GM23338 (cell line): Measurements from ENCODE around the gene MYO1C. TPM values are rescaled to one million over a fixed set of nuclear protein-coding genes. Genes with fewer than 3 reads are reported as not detected.

Experiments
- ATAC-seq: fragments of 200-7000 bp; cut with Tn5 transposase; 3 replicates; pipeline ENCODE4 v1.9.1; 2020
- DNase-seq: peaks from one replicate; pipeline ENCODE4 v3.0.0-alpha.2; 2015; ENCODE audit warnings: low spot score
- H2AFZ ChIP-seq: fragments of 200-600 bp; sonication (generic); 2 replicates; pipeline ENCODE4 v1.8.0; 2016; ENCODE audit warnings: antibody characterized with exemption, mild to moderate bottlenecking, moderate library complexity
- H3F3A ChIP-seq: fragments of 200-600 bp; sonication (generic); replicated peaks from 2 replicates; pipeline ENCODE4 v1.8.0; 2017; ENCODE audit warnings: antibody characterized with exemption, mixed run types, low read depth
- H3K27ac ChIP-seq: fragments of 200-600 bp; sonication (generic); 2 replicates; pipeline ENCODE4 v1.6.1; 2016; ENCODE audit warnings: low read depth
- H3K27me3 ChIP-seq: fragments of 200-600 bp; sonication (generic); 2 replicates; pipeline ENCODE4 v1.8.0; 2016; ENCODE audit warnings: mild to moderate bottlenecking, mixed run types, moderate library complexity; ENCODE audit not compliant: insufficient read depth
- H3K36me3 ChIP-seq: fragments of 200-600 bp; sonication (generic); 2 replicates; pipeline ENCODE4 v1.8.0; 2016; ENCODE audit warnings: mild to moderate bottlenecking; ENCODE audit not compliant: insufficient read depth
- H3K4me1 ChIP-seq: fragments of 200-600 bp; sonication (generic); 2 replicates; pipeline ENCODE4 v1.8.0; 2016; ENCODE audit warnings: mild to moderate bottlenecking, moderate library complexity; ENCODE audit not compliant: insufficient read depth
- H3K4me2 ChIP-seq: fragments of 200-600 bp; sonication (generic); 2 replicates; pipeline ENCODE4 v1.7.1; 2017; ENCODE audit warnings: mixed run types
- H3K4me3 ChIP-seq: fragments of 200-600 bp; sonication (generic); 2 replicates; pipeline ENCODE4 v1.6.1; 2016; ENCODE audit warnings: mixed run types
- H3K79me2 ChIP-seq: fragments of 200-600 bp; sonication (generic); replicated peaks from 2 replicates; pipeline ENCODE4 v1.8.0; 2017; ENCODE audit warnings: mild to moderate bottlenecking; ENCODE audit not compliant: insufficient read depth
- H3K9me2 ChIP-seq: fragments of 200-600 bp; sonication (generic); 2 replicates; pipeline ENCODE4 v1.8.0; 2017; ENCODE audit not compliant: insufficient read depth
- H4K20me1 ChIP-seq: fragments of 200-600 bp; sonication (generic); replicated peaks from 2 replicates; pipeline ENCODE4 v1.8.0; 2017; ENCODE audit warnings: mild to moderate bottlenecking; ENCODE audit not compliant: insufficient read depth
- H3K27ac Mint-ChIP-seq: 2 replicates; pipeline ENCODE4 v1.8.0; 2020; ENCODE audit warnings: inconsistent platforms, mild to moderate bottlenecking, moderate library complexity, mixed read lengths
- H3K27me3 Mint-ChIP-seq: 3 replicates; pipeline ENCODE4 v1.8.0; 2022; ENCODE audit warnings: low read depth, mild to moderate bottlenecking, moderate library complexity, mixed read lengths, inconsistent platforms; ENCODE audit not compliant: insufficient read depth, poor library complexity
- H3K36me3 Mint-ChIP-seq: 3 replicates; pipeline ENCODE4 v1.8.0; 2021; ENCODE audit warnings: low read depth, mild to moderate bottlenecking, inconsistent platforms, moderate library complexity, mixed read lengths
- H3K4me1 Mint-ChIP-seq: 3 replicates; pipeline ENCODE4 v1.8.0; 2020; ENCODE audit warnings: mild to moderate bottlenecking, inconsistent platforms, mixed read lengths
- H3K4me3 Mint-ChIP-seq: 3 replicates; pipeline ENCODE4 v1.8.0; 2021; ENCODE audit warnings: moderate library complexity, mild to moderate bottlenecking, inconsistent platforms, mixed read lengths
- H3K9me3 Mint-ChIP-seq: 3 replicates; pipeline ENCODE4 v1.8.0; 2020; ENCODE audit warnings: moderate library complexity, mild to moderate bottlenecking, inconsistent platforms, mixed read lengths
- CREB1 ChIP-seq: fragments of 250-450 bp; sonication (Bioruptor Pico); IDR thresholded peaks from 2 replicates; pipeline ENCODE4 v1.5.0; 2020; ENCODE audit warnings: low read depth, mild to moderate bottlenecking, moderate library complexity
- EZH2 ChIP-seq: fragments of 200-600 bp; sonication (generic); IDR thresholded peaks from one replicate; pipeline ENCODE4 v1.8.0; 2017; ENCODE audit warnings: antibody characterized with exemption, mild to moderate bottlenecking, low read depth; ENCODE audit not compliant: unreplicated experiment
- EZH2phosphoT487 ChIP-seq: fragments of 200-600 bp; sonication (generic); IDR thresholded peaks from one replicate; pipeline ENCODE4 v1.8.1; 2018; ENCODE audit warnings: antibody characterized with exemption; ENCODE audit not compliant: unreplicated experiment
- JUNB ChIP-seq: IDR thresholded peaks from one replicate; pipeline ENCODE4 v1.6.1; 2016; ENCODE audit warnings: antibody characterized with exemption; ENCODE audit not compliant: unreplicated experiment
- NANOG ChIP-seq: IDR thresholded peaks from 2 replicates; pipeline ENCODE4 v1.6.1; 2016; ENCODE audit warnings: antibody characterized with exemption, borderline replicate concordance
- POLR2AphosphoS5 ChIP-seq: IDR thresholded peaks from 2 replicates; pipeline ENCODE4 v1.6.1; 2016; ENCODE audit warnings: antibody characterized with exemption, low read depth
- STAT1 ChIP-seq: IDR thresholded peaks from one replicate; pipeline ENCODE4 v1.6.1; 2016; ENCODE audit warnings: antibody characterized with exemption; ENCODE audit not compliant: unreplicated experiment
- ZNF114 ChIP-seq: fragments of 250-450 bp; sonication (Bioruptor Pico); IDR thresholded peaks from 2 replicates; pipeline ENCODE4 v1.5.0; 2020; ENCODE audit warnings: mild to moderate bottlenecking, moderate library complexity
- ZNF331 ChIP-seq: fragments of 250-450 bp; sonication (Bioruptor Pico); IDR thresholded peaks from 2 replicates; pipeline ENCODE4 v1.5.0; 2020; ENCODE audit warnings: low read depth, mild to moderate bottlenecking, moderate library complexity
- polyA plus RNA-seq: library from polyadenylated mRNA; unstranded; fragments of >200 nt; fragmentation: Nextera tagmentation; extraction: Ambion mirVana; gene quantifications from 2 replicates; pipeline ENCODE4 v1.2.1, GENCODE V29; 2016
- total RNA-seq: library from RNA; depleted of rRNA; stranded (reverse); fragments of >200 nt; shearing (Covaris generic); gene quantifications from 2 replicates; pipeline ENCODE4 v1.2.3, GENCODE V29; 2014
- TF ChIP-seq, protein P1 (sequence below): IDR thresholded peaks from 2 replicates; pipeline ENCODE4 v1.6.1; 2016; ENCODE audit warnings: antibody characterized with exemption
- TF ChIP-seq, protein P2 (sequence below): IDR thresholded peaks from one replicate; pipeline ENCODE4 v1.6.1; 2018; ENCODE audit warnings: antibody characterized with exemption; ENCODE audit not compliant: unreplicated experiment
- TF ChIP-seq, protein P3 (sequence below), 2 experiments: fragments of 200-600 bp in 1 of 2; sonication (generic) in 1 of 2; conservative IDR thresholded peaks; 2 replicates each; pipeline versions ENCODE4 v1.5.1 to v1.6.1; 2016 to 2017; ENCODE audit warnings: antibody characterized with exemption in 2 of 2, low read depth in 2 of 2, mild to moderate bottlenecking in 2 of 2, moderate library complexity in 1 of 2
- TF ChIP-seq, protein P4 (sequence below): fragments of 250-450 bp; sonication (Bioruptor Pico); IDR thresholded peaks from 2 replicates; pipeline ENCODE4 v1.5.0; 2020; ENCODE audit warnings: mild to moderate bottlenecking, moderate library complexity

The MYO1C gene
- total and polyA plus RNA-seq, 2 experiments from 2014 or later, result 13.9 to 35.2 TPM

DNA sequence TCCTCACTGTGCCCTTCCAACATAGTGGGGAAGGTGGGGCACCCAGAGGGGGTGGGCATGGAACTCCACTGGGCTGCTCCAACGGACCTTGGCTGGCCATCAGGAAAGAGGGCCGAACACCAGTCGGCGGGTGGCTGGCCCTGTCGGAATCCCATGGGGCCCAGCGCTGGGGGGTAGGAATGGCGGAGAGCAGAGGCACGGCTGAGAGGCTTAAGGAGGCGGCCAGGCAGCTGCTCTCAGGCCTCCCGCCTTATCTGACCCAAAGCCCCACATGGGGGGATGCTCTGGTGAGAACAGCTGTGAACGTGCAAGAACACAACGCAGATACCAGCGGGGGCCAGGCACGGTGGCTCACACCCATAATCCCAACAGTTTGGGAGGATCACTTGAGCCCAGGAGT lies 4.4 kb upstream of the MYO1C start:
- no peak overlapping the region for H3K4me3 Mint-ChIP-seq
- no peaks in the 10 kb centered on the region; the same call in 2 of the 3 replicates for H3K9me3 Mint-ChIP-seq
- no peaks in the 10 kb centered on the region for H3K36me3 ChIP-seq
- no peaks in the 10 kb centered on the region for H3K36me3 Mint-ChIP-seq
- no peak for TF ChIP-seq ZNF331 (CRISPR knock-in tag)
- TF ChIP-seq, protein P1, sequence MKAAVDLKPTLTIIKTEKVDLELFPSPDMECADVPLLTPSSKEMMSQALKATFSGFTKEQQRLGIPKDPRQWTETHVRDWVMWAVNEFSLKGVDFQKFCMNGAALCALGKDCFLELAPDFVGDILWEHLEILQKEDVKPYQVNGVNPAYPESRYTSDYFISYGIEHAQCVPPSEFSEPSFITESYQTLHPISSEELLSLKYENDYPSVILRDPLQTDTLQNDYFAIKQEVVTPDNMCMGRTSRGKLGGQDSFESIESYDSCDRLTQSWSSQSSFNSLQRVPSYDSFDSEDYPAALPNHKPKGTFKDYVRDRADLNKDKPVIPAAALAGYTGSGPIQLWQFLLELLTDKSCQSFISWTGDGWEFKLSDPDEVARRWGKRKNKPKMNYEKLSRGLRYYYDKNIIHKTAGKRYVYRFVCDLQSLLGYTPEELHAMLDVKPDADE, result no peak
- TF ChIP-seq EZH2phosphoT487, result no peak
- TF ChIP-seq POLR2AphosphoS5, result no peak
- TF ChIP-seq, protein P2, sequence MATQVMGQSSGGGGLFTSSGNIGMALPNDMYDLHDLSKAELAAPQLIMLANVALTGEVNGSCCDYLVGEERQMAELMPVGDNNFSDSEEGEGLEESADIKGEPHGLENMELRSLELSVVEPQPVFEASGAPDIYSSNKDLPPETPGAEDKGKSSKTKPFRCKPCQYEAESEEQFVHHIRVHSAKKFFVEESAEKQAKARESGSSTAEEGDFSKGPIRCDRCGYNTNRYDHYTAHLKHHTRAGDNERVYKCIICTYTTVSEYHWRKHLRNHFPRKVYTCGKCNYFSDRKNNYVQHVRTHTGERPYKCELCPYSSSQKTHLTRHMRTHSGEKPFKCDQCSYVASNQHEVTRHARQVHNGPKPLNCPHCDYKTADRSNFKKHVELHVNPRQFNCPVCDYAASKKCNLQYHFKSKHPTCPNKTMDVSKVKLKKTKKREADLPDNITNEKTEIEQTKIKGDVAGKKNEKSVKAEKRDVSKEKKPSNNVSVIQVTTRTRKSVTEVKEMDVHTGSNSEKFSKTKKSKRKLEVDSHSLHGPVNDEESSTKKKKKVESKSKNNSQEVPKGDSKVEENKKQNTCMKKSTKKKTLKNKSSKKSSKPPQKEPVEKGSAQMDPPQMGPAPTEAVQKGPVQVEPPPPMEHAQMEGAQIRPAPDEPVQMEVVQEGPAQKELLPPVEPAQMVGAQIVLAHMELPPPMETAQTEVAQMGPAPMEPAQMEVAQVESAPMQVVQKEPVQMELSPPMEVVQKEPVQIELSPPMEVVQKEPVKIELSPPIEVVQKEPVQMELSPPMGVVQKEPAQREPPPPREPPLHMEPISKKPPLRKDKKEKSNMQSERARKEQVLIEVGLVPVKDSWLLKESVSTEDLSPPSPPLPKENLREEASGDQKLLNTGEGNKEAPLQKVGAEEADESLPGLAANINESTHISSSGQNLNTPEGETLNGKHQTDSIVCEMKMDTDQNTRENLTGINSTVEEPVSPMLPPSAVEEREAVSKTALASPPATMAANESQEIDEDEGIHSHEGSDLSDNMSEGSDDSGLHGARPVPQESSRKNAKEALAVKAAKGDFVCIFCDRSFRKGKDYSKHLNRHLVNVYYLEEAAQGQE, result no peak
- TF ChIP-seq, protein P3, sequence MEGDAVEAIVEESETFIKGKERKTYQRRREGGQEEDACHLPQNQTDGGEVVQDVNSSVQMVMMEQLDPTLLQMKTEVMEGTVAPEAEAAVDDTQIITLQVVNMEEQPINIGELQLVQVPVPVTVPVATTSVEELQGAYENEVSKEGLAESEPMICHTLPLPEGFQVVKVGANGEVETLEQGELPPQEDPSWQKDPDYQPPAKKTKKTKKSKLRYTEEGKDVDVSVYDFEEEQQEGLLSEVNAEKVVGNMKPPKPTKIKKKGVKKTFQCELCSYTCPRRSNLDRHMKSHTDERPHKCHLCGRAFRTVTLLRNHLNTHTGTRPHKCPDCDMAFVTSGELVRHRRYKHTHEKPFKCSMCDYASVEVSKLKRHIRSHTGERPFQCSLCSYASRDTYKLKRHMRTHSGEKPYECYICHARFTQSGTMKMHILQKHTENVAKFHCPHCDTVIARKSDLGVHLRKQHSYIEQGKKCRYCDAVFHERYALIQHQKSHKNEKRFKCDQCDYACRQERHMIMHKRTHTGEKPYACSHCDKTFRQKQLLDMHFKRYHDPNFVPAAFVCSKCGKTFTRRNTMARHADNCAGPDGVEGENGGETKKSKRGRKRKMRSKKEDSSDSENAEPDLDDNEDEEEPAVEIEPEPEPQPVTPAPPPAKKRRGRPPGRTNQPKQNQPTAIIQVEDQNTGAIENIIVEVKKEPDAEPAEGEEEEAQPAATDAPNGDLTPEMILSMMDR (conservative IDR thresholded peaks at IDR 0.05; ENCODE audit: low read depth in 2 of 2), result no peak
- TF ChIP-seq CREB1 (CRISPR knock-in tag), result no peak
- no peak for TF ChIP-seq NANOG
- no peak for TF ChIP-seq JUNB
- no peak for TF ChIP-seq STAT1
- TF ChIP-seq EZH2, result no peak
- TF ChIP-seq ZNF114 (CRISPR knock-in tag), result no peak
- TF ChIP-seq, protein P4, sequence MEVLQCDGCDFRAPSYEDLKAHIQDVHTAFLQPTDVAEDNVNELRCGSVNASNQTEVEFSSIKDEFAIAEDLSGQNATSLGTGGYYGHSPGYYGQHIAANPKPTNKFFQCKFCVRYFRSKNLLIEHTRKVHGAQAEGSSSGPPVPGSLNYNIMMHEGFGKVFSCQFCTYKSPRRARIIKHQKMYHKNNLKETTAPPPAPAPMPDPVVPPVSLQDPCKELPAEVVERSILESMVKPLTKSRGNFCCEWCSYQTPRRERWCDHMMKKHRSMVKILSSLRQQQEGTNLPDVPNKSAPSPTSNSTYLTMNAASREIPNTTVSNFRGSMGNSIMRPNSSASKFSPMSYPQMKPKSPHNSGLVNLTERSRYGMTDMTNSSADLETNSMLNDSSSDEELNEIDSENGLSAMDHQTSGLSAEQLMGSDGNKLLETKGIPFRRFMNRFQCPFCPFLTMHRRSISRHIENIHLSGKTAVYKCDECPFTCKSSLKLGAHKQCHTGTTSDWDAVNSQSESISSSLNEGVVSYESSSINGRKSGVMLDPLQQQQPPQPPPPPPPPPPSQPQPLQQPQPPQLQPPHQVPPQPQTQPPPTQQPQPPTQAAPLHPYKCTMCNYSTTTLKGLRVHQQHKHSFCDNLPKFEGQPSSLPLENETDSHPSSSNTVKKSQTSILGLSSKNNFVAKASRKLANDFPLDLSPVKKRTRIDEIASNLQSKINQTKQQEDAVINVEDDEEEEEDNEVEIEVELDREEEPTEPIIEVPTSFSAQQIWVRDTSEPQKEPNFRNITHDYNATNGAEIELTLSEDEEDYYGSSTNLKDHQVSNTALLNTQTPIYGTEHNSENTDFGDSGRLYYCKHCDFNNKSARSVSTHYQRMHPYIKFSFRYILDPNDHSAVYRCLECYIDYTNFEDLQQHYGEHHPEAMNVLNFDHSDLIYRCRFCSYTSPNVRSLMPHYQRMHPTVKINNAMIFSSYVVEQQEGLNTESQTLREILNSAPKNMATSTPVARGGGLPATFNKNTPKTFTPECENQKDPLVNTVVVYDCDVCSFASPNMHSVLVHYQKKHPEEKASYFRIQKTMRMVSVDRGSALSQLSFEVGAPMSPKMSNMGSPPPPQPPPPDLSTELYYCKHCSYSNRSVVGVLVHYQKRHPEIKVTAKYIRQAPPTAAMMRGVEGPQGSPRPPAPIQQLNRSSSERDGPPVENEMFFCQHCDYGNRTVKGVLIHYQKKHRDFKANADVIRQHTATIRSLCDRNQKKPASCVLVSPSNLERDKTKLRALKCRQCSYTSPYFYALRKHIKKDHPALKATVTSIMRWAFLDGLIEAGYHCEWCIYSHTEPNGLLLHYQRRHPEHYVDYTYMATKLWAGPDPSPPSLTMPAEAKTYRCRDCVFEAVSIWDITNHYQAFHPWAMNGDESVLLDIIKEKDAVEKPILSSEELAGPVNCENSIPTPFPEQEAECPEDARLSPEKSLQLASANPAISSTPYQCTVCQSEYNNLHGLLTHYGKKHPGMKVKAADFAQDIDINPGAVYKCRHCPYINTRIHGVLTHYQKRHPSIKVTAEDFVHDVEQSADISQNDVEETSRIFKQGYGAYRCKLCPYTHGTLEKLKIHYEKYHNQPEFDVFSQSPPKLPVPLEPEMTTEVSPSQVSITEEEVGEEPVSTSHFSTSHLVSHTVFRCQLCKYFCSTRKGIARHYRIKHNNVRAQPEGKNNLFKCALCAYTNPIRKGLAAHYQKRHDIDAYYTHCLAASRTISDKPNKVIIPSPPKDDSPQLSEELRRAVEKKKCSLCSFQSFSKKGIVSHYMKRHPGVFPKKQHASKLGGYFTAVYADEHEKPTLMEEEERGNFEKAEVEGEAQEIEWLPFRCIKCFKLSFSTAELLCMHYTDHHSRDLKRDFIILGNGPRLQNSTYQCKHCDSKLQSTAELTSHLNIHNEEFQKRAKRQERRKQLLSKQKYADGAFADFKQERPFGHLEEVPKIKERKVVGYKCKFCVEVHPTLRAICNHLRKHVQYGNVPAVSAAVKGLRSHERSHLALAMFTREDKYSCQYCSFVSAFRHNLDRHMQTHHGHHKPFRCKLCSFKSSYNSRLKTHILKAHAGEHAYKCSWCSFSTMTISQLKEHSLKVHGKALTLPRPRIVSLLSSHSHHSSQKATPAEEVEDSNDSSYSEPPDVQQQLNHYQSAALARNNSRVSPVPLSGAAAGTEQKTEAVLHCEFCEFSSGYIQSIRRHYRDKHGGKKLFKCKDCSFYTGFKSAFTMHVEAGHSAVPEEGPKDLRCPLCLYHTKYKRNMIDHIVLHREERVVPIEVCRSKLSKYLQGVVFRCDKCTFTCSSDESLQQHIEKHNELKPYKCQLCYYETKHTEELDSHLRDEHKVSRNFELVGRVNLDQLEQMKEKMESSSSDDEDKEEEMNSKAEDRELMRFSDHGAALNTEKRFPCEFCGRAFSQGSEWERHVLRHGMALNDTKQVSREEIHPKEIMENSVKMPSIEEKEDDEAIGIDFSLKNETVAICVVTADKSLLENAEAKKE (CRISPR knock-in tag), result no peak
- peaks cover 6% of the 10 kb centered on the region for H3K27me3 ChIP-seq
- no peak overlapping the region for H2AFZ ChIP-seq
- no peak overlapping the region for H3K27ac ChIP-seq
- no peaks in the 10 kb centered on the region; the same call in 1 of the 2 replicates for H3K4me1 ChIP-seq
- H3F3A ChIP-seq, result 0 out of 2 replicates have a peak, but pooled peaks cover 11% of the 10 kb centered on the region
- H3K4me1 Mint-ChIP-seq, result peaks cover 14% of the 10 kb centered on the region; the same call in 2 of the 3 replicates
- peaks cover 7% of the 10 kb centered on the region for H3K27me3 Mint-ChIP-seq
- H3K4me3 ChIP-seq, result no peak overlapping the region
- no peak for ATAC-seq
- no peaks in the 10 kb centered on the region for H3K9me2 ChIP-seq
- H4K20me1 ChIP-seq, result no peaks in the 10 kb centered on the region
- no peak overlapping the region for H3K4me2 ChIP-seq
- H3K79me2 ChIP-seq, result no peaks in the 10 kb centered on the region
- no peak for DNase-seq
- no peak overlapping the region for H3K27ac Mint-ChIP-seq
